Panc1 (cell line): ENCODE results near the gene TPRA1.

Experiments
- CTCF ChIP-seq: fragments of 450-650 bp; IDR thresholded peaks from 2 replicates; pipeline ENCODE4 v1.5.1; 2017; ENCODE audit warnings: mild to moderate bottlenecking
- POLR2AphosphoS5 ChIP-seq: IDR thresholded peaks from 2 replicates; pipeline ENCODE4 v1.6.1; 2012; ENCODE audit warnings: mild to moderate bottlenecking, low read depth, low read length, moderate library complexity
- REST ChIP-seq, 2 experiments: IDR thresholded peaks; 2 replicates each; pipeline ENCODE4 v1.6.1; 2011 to 2012; ENCODE audit warnings: low read depth in 2 of 2, control low read depth in 1 of 2, low read length in 1 of 2, mild to moderate bottlenecking in 1 of 2, moderate library complexity in 1 of 2; ENCODE audit not compliant: insufficient read depth in 1 of 2

- TF ChIP-seq CTCF (no peak), POLR2AphosphoS5 (no peak), REST (IDR thresholded peaks at IDR 0.05; ENCODE audit: insufficient read depth in 1 of 2, low read depth in 2 of 2, low read length in 1 of 2) (no peak)
These were observed 8.5 kb upstream of the TPRA1 start for GRCh38 chr3:127598841-127599570.
